HG03196 (cell line): ENCODE measurements around the gene PAX1.

ENCODE experiments used
- ATAC-seq: cut with Tn5 transposase; IDR thresholded peaks from one replicate; pipeline ENCODE4 v1.9.1; 2021; ENCODE audit not compliant: unreplicated experiment

Gene PAX1

DNA sequence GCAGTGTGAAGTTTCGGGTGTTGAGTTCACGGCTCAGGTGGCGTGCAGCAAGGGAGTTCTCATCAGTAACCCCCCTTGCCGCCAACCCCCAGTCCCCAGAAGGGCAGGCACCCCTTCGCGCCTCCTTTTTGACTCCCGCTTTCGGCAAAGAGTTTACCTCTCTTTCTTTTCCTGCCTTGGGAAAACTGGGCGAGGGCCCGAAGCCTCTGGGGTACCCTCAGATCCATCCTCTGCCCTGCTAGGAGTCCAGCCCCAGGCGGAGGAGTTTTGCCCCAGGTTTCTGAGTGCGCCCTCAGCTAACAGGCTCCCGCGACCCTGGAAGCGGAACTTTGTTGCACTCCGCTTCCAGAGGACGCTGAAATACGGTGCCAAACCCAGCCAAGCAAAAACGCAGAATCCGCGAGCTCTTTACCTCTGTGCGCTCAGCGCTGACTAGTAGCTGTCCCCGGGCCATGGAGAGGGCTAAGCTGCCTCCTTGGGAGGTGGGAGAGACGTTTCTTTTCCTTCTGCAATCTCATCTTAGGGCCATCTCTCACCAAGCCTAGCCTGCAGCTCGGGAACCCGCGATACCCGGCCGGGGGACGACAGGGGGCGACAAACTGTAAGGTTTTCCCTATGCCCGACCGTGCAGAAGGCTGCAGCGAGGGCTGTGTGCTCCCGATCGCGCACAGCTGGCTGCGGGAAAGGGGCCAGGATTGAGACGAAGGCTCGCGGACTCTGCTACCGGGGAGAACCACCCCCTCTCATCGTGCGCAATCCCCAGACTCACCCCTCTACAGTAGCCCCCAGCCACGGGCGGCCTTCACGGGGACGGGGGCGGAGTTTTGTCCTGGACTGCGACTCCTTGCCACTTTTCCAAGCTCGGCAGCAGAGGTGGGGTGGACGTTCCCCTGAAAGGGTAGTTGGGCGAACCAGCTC lies 2.7 kb upstream of the PAX1 start:
- no peak for ATAC-seq

DNA sequence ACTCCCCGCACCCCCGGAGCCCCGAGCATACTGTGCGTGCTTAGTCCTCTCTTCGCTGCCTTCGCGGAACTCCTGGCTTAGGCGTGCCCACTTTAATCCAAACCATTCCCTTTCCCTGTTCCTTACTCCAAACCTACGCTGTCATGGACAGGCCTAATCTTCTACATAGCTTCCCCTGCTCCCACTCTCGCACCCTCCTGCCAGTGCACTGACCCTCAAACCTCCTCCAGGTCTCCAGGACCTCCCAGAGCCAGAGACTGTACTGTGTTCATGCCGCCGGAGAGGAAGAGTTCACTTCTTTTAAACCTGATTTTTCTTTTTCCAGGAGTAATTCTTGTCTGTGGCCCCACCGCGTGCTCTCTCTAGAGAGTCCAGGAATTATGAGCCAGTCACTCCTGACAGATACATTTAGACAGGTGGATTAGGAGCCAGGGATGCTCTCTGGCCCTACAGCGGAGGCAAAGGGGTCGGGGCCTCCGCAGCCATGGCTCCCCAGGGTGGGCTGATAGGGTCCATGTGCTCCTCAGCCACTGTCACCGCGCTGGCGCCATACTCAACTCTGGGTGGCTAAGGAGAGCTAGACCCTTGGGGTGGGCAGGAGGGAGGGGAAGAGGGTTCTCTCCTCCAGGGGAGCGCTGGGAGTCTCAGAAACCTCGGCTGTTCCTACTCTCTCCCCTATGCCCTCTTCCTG lies 1.6 kb upstream of the PAX1 start:
- ATAC-seq, result no peak

GRCh38 chr20:21704408-21705385 lies 767 bp upstream of the PAX1 start:
- ATAC-seq, result no peak

DNA sequence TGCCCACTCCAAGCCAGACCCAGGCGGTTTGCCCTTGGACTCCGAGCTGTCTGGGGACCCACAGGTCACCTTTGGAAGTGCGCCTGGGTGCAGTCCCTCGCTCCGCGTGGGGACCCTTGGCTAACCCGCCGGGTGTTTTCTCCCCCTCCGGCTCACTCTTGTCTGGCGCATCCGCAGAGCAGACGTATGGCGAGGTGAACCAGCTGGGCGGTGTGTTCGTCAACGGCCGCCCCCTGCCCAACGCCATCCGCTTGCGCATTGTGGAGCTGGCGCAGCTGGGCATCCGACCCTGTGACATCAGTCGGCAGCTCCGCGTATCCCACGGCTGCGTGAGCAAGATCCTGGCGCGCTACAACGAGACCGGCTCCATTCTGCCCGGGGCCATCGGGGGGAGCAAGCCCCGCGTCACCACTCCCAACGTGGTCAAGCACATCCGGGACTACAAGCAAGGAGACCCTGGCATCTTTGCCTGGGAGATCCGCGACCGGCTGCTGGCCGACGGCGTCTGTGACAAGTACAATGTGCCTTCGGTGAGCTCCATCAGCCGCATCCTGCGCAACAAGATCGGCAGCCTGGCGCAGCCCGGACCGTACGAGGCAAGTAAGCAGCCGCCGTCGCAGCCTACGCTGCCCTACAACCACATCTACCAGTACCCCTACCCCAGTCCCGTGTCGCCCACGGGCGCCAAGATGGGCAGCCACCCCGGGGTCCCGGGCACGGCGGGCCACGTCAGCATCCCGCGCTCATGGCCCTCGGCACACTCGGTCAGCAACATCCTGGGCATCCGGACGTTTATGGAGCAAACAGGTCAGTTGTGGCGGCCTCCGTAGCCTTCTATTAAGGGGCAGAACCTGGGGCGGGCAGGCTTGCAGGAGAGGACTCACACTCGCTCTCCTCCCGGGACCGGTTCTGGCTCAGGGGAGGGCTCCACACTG lies 1.1 kb downstream of the PAX1 start:
- no peak for ATAC-seq

DNA sequence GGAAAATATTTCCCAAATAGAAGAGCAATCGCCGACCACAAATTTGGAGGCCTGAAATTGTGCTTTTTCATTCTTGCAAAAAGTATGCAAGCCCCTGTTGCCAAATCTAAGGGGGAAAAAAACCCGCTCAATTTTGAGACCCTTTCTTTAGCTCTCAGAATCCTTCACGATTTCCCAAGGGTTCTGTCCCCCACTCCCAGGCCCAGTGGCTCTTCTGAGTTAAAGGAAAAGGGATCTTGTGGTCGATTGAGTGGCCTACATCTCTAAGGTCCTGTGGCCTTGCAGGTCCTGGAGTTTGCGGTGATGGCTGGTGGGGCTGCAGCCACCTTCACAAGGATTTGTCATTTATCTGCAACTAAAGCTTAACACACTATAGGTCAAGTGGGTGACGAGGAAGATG lies 1.8 kb downstream of the PAX1 start:
- no peak for ATAC-seq

- ATAC-seq, result no peak
These were observed 2.7 kb downstream of the PAX1 start for GRCh38 chr20:21707999-21708737.

- ATAC-seq, result no peak
These were observed 3.5 kb downstream of the PAX1 start for GRCh38 chr20:21708738-21709534.

DNA sequence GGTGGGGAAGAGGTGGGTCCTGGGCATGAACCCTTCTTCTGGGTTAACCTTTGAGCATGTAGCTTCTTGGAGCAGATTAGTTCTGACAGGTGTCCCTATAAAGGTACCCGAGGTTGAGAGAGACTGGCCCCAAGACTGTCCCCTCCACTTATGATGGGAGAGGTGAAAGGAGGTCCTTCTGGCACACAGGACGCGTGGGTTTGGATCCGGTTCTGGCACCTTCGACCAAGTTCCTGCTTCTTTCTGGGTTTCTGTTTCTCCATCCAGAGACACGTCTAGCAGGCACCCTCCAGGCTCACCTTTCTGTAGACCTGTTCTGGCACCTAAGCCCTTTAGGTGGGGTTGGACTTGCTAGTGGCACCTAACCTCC lies 4.1 kb downstream of the PAX1 start:
- ATAC-seq, result no peak

DNA sequence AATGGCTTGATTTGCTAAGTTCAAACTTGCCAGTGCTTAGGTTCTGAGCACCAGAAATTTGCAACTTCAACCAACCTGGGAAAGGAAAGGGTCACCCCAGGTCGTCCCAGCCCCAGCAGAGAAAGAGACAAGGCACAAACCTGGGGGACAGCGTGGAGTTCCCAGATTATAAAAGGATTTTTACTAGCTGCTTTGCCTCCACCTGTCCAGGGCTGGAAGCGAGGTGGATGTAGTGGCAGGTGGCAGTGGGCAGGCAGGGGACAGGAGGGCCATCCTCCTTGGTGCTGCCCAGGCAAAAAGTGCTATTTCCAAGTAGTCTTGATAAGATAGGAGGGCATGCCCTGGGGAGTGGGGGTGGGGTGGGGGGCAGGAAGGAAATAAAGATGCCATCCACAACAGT lies 4.9 kb downstream of the PAX1 start:
- ATAC-seq, result no peak

DNA sequence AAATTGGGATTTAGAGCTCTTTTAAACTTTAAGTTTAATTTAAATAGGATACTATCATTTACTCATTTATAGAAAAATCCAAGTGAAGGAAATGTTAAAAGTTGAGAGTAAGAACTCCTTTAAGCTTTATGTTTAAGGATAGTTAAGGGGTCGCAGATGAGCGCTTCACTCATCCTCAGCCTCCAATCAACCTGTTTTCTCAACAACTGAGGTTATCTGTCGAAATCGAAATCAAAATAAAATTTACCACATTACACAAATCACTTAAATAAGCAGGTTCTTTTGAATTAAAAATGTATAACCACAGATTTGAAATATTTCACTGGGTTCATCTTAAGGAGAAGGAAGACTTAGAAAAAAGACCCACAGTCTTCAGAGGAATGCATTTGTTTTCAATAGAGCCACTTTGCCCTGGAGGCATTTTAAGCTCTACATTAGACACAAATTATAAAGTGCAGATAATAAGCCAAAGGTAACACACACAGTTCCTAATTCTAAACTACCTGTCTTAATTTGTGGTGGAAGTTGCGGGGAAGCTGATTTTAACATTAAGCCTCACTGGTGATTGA lies 5.5 kb downstream of the PAX1 start:
- no peak for ATAC-seq

- ATAC-seq, result no peak
These were observed 7.1 kb downstream of the PAX1 start for GRCh38 chr20:21712443-21713059.

DNA sequence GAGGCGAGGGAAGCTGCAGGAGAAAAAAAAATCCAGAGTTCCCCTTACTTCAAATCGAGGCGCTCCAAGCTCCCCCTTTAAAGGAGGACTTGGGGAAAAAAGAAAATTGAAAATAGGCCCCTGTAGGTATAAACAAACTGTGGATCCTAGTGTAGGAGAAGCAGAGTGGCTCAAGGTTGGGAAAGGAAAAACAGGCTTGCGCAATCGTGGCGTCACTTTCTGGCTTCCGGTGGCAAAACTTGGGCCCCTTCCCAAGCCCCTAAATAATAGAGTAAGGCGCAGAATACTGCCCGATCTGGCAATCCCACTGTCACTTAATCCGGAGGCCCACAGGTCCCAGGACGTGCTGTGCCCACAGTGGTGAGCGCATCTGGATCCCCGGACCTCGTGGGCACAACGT lies 8.0 kb downstream of the PAX1 start:
- ATAC-seq, result no peak

DNA sequence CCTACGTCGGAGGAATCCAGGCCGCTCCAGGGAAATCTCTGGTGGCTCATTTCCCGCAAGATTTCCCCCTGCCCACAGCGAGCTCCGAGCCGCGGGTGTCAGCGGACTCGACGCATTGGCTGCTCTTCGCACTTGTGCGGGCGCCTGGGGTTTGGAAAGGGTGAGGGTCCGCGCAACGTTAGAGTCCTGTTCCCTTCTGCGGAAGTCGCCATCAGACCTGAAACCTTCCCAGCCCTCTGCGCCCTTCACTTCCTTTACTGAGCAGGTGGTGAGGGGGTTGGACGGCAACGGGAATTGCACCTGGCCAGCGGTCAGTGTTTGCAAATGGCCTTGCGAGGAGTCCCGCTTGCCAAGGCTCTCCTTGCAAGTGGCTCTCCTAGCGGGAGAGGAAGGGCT lies 8.4 kb downstream of the PAX1 start:
- ATAC-seq, result no peak

GRCh38 chr20:21714297-21715192 lies 9.1 kb downstream of the PAX1 start:
- ATAC-seq, result no peak

DNA sequence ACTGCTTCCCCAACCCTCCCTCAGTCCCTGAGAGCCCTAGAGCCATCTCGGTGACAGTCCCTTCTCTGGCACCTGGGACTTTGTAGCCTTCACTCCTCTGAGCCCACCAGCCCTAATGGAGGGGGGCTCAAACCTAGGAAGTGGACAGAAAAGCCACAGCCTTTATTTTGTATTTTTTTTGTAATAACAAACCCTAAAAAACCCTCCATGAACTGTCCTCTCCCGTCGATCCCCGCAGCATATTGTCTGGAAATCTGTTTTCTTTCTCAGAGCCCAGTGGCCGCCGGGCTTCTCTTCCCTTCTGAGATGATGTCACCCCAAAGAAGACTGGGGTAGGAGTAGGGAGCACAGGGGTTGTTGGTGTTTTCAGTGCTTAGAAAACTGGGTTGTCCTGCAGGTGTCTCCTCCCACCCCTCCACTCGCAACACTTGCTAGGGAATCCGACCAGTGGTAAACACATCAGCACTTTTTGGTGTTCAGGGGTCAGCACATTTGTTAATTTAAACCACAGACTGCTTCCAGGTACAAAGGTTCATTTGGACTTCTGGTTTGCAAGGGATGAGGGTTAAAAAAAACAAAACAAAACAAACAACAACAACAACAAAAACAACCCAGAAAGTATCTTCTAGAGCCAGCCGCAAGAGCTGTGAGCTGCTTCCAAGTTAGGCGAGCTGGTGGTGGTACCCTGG lies 9.9 kb downstream of the PAX1 start:
- ATAC-seq, result no peak

DNA sequence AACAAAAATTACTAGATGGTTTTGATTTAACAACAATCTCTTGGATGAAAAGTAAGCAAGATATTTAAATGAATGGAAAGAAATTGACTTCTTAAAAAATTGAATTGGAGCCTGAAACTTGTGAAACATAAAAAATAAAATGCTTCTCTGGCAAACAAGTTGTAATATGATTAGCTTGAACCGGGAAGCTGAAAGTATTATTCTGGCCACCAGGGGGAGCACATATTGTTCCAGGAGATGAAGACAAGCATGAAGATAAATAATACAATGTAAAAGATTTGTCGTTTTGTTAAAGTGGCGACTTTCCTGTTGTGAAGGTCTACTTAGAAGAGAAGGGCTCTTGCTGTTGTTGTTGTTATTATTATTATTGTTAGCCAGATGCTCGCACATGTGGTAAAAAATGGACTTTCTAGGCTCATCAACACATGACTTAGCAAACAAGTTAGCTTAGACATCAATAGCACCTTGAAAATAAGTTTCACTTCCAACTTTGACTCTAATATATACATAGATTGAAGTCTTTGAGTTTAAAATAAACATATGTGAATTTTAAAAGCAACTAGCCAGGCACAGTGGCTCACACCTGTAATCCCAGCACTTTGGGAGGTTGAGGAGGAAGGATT lies 14.2 kb downstream of the PAX1 start:
- no peak for ATAC-seq
